RWPE1 (cell line): ENCODE measurements around the gene SPACA7.
A peak's percentile ranks its signal among the peaks of the same experiment; 100 is the strongest.

Experiments
- CTCF ChIA-PET: fragments of 350-600 bp; sonication (Branson Sonifier 250); formaldehyde crosslinking; extraction: SDS; loops from one replicate; lab custom pipeline; 2021; lab: Yijun Ruan, JAX
- POLR2A ChIA-PET: fragments of 400-600 bp; formaldehyde crosslinking; extraction: SDS; loops from one replicate; lab custom pipeline; 2020; ENCODE audit warnings: antibody characterized with exemption; ENCODE audit not compliant: low non-redundant PET; lab: Yijun Ruan, JAX
- DNase-seq: peaks from one replicate; pipeline ENCODE4 v3.0.0; 2012; ENCODE audit warnings: low spot score
- H3K27ac ChIP-seq: fragments of 450-650 bp; 2 replicates; pipeline ENCODE4 v1.5.1; 2017
- TF ChIP-seq, protein P1 (sequence below): fragments of 450-650 bp; conservative IDR thresholded peaks from 2 replicates; pipeline ENCODE4 v1.5.1; 2017; ENCODE audit warnings: low read depth, mild to moderate bottlenecking

SPACA7 gene

DNA sequence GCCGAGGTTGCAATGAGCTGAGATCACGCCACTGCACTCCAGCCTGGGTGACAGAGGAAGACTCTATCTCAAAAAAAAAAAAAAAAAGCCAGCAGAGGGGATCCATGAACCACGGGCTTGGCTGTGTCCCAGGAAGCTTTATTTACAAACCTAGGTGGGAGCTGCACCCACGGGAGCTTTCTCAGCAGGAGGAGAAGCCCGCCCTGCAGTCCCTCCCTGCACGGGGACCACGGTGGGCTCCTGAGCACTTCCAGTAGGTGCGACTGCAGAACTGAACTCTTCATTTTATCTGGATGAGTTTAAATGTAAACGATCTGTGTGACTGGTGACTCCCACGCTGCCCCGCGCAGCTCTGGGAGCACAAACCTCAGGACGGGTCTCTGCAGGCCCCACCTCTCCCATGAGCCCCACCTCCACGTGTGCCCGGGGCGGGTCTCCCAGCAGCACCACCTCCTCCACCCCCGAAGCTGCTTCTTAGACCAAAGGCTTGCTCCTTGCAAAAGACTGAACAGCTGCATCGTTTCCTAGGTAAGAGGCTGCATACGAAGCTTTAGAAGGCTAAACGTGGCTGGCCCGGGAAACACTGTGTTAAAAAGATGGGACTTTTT is 66.4 kb downstream of the SPACA7 start:
- ChIA-PET CTCF (interaction anchor here (0.7 to 2.5 kb wide), 6 partner anchors 322 to 968 kb away, joined by 3 to 29 read pairs (median 4); no protein-coding TSS in a partner anchor), POLR2A (no interaction called here)
- DNase-seq: peak; percentile 14
- TF ChIP-seq, protein P1, sequence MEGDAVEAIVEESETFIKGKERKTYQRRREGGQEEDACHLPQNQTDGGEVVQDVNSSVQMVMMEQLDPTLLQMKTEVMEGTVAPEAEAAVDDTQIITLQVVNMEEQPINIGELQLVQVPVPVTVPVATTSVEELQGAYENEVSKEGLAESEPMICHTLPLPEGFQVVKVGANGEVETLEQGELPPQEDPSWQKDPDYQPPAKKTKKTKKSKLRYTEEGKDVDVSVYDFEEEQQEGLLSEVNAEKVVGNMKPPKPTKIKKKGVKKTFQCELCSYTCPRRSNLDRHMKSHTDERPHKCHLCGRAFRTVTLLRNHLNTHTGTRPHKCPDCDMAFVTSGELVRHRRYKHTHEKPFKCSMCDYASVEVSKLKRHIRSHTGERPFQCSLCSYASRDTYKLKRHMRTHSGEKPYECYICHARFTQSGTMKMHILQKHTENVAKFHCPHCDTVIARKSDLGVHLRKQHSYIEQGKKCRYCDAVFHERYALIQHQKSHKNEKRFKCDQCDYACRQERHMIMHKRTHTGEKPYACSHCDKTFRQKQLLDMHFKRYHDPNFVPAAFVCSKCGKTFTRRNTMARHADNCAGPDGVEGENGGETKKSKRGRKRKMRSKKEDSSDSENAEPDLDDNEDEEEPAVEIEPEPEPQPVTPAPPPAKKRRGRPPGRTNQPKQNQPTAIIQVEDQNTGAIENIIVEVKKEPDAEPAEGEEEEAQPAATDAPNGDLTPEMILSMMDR: no peak
- no peak overlapping the region for H3K27ac ChIP-seq

DNA sequence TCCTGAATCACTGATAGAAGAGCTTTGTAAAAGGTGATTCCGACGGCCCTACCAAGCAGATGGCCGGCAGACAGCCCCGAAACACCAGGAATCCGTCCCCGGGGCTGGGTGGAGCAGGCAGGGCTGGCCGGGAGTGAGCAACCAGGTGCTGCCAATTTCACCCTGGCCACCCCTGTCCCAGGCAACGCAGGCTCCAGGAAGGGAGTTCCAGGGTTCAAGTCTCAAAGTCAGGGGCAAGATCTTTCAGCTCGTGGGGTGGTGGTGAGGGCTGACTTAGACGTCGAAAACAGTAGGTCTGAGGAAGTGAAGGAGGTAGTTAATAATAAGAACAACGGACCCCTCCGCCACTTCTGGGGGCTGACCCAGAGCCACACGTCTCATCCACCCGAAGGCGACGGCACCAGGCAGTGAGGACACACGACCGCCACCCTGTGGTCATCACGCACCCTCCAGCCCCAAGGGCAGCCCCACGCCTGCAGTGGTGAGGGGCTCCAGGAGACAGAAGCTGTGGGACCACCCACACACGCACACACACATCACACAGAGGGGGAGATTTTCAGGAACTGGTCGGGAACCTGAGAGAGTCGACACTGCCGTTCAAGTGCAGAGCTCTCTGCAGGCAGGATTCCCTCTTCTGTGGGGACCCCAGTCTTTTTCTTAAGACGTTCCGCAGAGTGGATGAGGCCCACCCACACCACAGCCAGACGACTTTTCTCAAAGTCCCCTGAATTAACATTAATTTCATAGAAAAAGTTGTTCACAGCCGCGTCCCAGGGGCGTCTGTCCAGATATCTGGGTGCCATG is 67.2 kb downstream of the SPACA7 start:
- TF ChIP-seq, protein P1: no peak
- ChIA-PET POLR2A (no interaction called here), CTCF (interaction anchor here (0.6 to 2.5 kb wide), 20 partner anchors 10 to 1909 kb away, joined by 3 to 29 read pairs (median 3); no protein-coding TSS in a partner anchor)
- H3K27ac ChIP-seq: no peak overlapping the region
- no peak for DNase-seq

DNA sequence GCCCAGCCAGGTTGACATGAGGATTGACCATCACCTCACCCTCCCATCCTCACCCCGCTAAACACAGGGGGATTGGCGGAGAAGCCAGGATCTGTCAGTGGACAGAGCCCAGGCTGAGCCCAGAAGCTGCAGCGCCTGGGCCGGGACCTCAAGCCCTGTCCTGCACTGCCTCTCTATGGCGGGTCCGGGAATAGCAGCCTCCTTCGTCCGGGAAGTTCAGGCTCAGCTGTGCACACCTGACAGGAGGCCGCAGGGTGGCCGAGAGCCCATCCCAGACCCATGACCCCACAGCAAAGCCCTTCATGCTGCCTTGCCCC is 67.8 kb downstream of the SPACA7 start:
- ChIA-PET CTCF (interaction anchor here (0.5 to 2.5 kb wide), 21 partner anchors 10 to 1910 kb away, joined by 3 to 29 read pairs (median 3); no protein-coding TSS in a partner anchor), POLR2A (no interaction called here)
- peak; percentile 67 for DNase-seq
- TF ChIP-seq, protein P1: peak; percentile 77
- no peak overlapping the region for H3K27ac ChIP-seq

DNA sequence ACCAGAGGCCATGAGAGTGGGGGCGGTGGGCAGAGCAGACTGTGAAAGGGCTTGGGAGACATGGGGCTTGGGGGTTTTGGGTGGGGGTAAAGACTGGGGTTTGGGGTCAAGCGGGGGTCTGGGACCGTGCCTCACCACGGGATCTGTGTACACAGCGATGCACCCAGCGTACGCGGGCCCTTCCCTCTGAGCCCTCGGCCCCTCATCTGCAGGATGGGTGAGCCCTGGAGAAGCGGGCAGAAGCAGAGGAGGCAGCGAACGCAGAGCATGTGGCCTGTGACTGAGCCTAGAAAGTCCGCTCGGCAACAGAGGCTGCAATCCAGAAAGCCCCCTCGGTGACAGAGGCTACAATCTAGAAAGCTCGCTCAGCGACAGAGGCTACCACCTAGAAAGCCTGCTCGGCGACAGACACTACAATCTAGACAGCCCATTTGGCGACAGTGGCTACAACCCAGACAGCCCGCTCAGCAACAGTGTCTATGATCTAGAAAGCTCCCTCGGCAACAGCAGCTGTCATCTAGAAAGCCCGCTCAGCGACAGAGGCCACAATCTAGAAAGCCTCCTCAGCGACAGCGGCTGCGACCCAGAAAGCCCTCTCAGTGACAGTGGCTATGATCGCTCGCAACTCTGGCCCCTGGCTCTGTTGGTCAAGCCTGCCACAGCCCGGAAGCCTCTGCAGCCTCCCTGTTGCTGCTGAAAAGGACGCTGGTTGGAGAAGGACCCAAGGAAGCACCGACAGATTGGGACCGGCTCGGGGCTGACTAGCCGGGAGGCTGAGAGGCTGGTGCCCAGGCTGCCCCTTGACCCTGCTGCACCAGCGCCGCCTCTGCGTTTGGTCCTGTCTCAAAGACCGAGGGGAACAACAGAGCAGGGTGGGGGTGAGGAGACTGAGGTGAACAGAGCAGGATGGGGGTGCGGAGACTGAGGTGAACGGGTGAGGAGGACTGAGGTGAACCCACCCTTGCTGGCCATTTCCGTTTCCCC is 68.6 kb downstream of the SPACA7 start:
- CTCF ChIA-PET: interaction anchor here (0.5 to 2.5 kb wide), 16 partner anchors 9 to 1611 kb away, joined by 3 to 29 read pairs (median 4); no protein-coding TSS in a partner anchor
- DNase-seq: no peak
- no peak overlapping the region for H3K27ac ChIP-seq
- TF ChIP-seq, protein P1: no peak
- POLR2A ChIA-PET: no interaction called here

DNA sequence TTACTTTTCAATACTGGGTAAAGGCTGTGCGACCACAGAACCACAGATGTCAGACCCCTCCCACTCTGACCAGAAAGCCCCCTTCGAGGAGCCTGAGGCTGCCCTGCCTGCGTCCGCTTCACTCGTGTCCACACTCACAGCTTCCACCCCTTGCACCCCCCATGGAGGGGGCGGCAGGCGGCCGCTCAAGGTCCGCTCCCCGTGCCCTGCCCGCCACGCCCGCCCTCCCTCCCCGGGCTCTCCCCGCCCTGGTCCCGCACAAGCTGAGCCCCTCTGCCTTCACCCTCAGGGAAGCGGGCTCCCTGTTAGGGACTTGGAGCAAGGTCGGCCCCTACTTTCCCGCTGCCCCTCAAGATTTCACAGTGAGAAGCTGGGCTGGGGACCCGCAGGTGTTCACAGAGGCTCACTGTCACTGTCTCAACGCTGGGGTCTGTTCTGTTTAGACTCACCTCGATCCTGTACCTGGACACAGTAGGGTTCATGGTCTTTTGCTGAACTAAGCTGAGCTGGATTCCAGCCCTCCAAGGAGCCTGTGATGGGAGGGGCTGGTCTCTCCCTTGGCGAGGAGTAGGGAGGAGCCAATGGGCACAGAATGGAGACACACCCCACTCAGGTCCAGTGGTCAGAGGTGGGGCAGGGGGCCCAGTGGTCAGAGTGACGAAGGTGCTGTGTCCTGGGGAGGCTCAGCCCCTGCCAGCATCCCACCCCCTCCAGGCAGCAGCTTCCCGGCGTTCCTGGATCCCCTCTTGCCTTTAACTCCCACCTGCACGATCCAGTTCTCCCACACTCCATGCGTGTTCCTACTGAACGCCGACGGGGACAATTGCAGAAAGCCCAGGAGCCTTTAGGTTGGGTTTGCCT is 69.5 kb downstream of the SPACA7 start:
- DNase-seq: no peak
- POLR2A ChIA-PET: no interaction called here
- CTCF ChIA-PET: no interaction called here
- TF ChIP-seq, protein P1: no peak
- H3K27ac ChIP-seq: no peak overlapping the region
